Activated T-cell treated with anti-CD3 and anti-CD28 coated beads for 48 hours (primary cell): ENCODE results near the gene IL1R2.

ENCODE experiments used
- DNase-seq: peaks from one replicate; pipeline ENCODE4 v3.0.0-alpha.2; 2020; ENCODE audit warnings: low read depth

IL1R2 gene

DNA sequence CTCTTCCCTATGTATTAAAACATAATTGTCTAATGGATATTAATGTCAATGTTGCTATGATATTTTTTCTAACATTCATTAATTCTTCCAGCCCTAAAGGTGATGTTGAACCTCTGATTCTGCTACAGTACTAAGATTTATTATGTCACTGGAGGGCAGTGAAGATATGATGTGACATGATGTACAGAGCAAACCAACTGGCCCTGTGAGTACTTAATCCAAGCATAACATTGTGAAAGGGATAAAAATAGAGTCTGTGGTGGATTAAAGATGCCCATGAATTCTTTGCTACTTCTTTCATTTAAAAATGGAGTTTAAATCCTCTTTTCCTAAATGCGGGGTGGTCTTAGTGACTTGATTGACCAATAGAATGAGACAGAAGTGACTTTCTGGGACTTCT, 51.8 kb downstream of the IL1R2 start:
- DNase-seq: no peak

DNA sequence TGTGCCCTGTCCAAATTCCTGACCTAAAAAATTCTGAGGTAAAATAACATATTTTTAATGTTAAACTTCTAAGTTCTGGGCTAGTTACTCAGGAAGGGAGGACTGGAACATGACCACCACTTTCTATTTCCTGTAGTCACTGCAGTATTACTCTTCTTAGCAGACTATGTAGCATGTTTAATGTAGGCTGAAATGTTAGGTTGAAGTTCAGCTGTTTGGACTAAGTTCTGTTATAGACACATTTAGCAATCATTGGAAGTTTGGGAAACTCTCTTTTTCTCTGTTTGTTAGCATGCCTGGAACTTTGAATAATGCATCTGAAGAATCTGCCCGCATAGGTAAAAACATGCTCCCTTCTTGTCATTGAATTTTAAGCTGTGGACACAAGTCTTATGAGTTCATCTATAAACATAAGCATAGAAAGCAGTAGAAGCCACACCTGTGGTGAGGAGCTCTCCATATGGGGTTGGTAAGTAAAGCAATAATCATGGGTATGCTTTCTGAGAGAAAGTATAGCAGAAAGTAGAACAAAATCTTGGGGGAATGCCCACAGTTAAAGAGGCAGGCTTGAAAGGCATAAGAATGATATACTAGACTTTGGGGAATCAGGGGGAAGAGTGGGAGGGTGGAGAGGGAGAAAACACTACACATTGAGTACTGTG, 52.6 kb downstream of the IL1R2 start:
- DNase-seq: no peak

DNA sequence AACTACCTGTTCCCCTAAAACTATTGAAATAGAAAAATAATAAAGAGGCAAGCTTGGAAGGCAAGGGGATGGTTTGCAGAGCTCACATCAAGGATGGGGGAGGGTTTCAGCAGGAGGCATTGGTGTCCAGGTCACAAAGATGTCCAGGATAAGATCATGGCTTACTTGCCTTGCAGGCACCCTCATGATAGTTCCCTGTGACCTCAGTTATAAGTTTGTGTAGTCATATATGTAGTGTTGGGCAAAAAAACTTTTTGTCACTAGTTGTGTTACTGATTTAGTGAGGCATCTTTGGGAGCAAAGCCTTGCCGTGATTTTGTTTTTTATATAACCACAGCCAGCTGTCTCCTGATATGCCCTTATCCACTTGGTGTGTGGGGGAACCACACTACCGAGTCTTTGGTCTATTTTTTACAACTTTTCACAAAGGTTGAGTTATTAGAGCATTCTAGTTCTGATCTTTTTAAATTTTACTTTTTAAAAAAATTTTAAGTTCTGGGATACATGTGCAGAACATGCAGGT, 53.3 kb downstream of the IL1R2 start:
- no peak for DNase-seq

DNA sequence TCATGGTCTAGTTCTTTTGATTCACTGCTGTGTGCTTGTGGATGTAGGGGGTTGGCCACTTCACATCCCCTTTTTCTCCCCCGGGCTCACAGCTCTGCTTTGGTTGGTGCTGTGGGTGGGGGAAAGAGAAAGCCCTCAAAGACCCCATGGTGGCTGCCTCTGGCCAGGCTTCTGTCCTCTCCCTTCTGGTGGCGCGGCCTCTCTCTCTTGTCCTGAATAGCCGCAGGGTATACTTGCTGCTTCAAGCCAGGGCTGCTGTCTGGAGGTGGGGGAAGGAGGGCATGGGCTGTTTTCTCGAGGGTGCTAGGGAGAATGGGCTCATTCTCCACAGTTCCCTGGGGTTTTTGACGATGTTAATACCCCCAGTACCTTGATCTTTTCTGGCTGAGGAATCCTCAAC, 53.9 kb downstream of the IL1R2 start:
- no peak for DNase-seq

DNA sequence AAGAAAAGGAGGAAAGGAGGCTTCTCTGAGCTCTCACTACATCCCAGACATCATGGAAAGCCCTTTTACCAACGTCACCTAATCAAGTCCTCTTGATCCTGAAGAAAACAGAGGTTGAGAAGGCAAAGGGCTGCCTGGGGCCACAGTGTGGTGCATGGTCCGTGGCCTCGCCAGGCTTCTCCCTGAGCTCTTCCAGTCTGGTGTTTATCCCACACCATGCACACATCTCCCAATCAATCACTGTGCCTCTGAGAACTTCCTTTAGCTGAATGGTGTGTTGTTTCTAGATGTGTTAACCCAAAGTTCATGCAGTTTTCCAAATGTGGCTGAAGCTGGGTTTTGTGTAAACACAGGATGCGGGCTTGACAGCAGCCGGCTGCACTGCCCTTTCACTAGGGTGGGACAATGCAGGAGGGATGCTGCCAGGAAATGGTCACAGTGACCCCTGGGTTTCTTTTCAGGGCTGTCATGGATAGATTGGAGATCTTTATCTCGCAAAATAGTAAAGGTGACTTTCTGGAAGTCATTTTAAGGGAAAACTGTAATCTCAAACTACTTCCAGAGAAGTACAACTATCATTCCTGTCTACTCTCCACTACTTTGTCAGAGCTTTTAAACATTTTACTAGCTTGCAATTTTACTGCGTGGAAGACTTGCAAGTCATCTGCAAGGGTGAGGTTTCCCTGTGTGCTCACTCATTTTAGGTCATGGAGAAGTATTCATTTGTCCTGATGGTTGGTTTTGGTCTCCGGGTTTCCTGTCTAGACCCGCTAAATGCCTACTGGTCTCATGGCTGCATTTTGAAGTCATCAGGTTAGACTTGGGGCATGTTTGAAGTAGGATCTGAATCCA, 54.6 kb downstream of the IL1R2 start:
- DNase-seq: no peak

DNA sequence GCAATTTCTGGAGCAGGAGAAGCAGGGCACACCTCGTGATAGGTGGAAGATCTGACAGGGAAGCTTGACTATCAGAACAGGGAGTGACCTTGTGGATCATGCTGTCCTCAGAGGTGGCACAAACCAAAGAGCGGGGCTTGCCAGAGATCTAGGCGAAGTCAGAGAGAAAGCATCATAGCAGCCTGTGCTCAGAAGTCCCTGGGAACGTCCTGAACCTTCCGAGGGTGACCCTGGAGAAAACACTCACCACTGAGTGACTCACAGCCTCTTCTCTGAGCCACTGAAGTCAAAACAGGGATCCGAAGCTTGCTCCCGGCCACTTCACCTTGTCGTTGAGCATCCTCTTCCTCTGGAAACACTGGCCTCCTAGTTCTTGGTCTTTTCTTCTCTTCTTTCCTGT, 56.7 kb downstream of the IL1R2 start:
- DNase-seq: no peak

DNA sequence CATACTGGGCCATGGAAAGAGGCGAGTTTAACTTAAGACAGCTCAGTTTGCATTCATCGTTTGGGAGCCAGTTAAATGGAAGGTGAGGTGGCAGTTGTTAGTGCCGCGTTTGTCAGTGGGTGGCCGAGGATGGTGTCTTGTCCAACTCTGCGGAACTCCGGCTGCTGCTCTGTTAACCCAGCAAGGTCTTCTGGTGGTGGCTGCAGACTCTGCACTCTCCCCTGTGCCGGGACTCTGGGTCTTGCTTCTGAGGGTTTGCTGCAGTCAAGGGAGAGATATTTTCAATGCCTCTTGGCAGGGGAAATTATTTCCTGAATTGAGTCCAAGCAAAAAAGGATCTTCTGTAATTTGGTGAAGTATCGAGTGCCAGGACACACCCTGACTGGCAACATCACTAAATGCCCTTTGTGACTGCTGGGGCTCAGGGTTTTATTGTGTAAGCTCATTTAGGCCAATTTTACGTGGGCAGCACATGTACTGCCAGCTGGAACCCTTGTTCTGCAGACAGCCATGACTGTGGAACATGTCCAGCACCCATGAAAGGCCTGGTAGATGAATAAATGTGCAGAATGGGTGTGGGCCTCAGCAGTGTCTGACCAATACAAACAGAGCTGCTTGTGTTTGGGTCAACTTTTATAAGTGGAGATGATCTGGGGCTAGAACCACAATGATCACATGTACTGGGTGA, 58.1 kb downstream of the IL1R2 start:
- no peak for DNase-seq

DNA sequence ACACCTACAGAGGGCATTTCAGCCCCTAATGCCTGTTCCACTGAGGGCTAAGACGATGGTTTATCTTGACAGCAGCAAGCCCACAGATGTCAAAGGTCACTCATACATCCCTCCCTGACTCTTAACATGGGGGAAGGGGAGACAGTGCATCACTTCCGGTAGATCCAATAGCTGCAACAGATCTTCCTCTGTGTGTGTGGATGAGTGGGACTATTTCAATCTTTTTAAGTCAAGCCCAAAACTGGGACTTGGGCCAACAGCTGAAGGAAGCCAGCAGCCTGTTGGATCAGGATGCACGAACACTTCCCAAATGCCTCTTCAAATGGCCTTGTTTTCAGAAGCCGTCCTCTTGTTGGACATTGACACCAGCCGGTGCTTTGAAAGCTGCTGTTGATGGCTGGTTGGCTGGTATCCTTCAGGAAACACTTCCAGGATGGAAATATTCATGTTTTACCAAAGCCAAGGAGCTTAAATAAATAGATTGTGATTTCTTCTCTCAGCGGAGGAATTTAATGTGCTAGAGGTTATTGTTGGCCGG, 59.2 kb downstream of the IL1R2 start:
- no peak for DNase-seq

DNA sequence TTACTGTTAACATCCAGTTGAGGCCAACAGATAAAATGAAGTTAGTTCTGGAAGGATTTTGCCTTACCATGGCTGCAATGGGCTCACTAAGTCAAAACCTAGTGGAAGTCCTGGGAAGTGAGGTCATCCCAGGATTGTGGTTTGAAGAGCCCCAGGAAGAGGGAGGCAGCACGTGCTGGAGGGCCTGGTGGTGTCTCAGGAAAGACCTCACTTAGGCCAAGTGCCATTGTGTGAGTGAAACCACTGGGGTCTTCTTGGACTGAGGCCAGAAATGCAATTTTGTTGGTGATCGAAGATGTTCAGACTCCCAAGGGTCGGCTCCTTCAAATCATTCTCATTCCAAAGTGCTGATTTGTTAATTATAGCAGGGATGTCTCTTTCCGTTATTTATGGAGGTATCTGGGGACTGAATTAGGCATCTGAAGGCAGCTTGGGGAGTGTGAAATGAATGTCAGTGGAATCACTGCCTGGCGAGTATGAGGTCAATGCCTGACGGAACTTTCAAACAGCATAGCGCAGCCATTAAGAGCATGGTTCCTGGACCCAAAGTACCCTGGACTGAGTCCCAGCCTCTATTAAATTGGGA, 60.0 kb downstream of the IL1R2 start:
- DNase-seq: no peak

DNA sequence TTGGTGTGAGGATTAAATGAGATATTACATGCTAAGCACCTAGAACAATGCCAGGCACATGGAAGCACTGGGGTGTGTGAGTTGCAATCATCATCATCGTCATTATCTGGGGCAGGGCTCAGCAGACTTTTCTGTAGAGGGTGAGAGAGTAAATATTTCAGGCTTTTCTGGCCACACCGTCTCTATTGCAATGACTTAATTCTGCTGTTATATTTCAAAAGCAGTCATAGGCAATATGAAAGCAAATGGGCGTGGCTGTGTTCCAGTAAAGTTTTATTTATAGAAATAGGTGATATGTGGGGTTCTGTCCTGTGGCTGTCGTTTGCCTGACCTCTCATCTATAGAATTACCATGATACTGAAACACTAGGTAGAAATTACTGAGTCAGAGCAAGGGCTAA, 60.6 kb downstream of the IL1R2 start:
- DNase-seq: no peak

DNA sequence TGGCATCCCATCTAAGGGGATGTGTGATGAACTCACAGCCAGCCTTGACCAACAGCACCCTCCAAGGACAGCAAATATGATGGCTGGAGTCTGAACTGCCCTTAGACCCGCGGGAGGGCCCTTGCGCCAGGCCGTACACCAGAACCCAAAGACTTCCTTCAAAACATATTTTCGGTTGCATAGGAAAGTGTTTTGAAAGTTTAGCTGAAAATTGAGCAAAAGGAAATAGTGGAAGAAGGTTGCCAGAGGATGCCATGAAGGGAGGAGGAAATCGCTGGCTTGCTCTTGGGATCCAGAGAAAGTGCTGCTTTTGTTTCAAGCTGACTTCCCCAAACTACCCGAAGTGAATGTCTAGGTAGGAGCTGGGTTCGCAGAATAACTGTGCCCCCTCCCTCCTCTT, 61.3 kb downstream of the IL1R2 start:
- DNase-seq: no peak

DNA sequence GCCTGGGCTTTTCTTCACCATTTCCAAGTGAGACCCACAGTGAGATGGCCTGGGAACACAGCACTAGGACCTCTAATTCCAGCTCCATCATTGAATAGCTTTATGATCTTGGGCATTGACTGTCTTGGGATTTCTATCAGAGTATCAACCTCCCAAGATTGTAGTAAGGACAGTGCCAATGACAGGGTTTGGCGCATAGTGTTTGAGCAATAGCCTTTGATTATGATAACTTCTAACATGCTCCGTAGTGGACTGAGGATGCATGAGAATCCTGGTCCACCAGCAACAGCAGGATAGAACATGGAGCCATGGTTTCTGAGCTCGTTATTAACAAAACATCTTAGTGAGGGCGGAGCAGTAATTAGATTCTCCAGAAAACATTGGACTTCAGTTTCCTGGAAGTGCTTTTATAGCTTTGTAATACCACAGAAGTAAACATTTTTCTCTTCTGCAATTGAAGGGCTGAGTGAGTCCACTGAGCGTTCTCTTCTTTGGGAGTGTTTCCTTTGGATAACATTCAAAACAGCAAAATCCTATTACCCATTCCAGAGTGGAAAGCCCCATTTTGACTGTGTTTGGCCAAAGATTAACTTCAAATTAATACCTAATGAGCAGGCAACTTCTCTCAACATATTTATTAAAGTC, 63.7 kb downstream of the IL1R2 start:
- no peak for DNase-seq

DNA sequence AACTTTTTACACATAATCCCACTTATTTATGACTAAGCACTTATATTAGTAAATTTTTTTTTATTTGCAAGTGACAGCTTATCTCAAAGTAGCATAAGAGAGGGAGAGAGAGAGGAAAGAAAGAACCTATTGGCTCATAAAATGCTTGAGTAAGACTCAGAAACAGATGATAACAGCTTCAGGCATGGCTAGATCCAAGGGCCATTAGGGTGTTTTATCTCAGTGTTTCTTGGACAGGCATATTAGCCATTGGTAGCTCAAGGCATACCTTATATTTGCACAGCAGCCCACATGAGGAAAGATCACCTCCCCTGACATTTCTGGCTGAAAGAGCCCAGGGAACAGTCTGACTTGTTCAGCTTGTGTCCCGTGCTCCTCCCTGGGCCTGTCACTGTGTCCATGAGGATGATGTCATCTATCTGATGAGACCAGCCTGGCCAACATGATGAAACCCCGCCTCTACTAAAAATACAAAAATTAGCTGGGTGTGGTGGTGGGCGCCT, 64.4 kb downstream of the IL1R2 start:
- DNase-seq: no peak

DNA sequence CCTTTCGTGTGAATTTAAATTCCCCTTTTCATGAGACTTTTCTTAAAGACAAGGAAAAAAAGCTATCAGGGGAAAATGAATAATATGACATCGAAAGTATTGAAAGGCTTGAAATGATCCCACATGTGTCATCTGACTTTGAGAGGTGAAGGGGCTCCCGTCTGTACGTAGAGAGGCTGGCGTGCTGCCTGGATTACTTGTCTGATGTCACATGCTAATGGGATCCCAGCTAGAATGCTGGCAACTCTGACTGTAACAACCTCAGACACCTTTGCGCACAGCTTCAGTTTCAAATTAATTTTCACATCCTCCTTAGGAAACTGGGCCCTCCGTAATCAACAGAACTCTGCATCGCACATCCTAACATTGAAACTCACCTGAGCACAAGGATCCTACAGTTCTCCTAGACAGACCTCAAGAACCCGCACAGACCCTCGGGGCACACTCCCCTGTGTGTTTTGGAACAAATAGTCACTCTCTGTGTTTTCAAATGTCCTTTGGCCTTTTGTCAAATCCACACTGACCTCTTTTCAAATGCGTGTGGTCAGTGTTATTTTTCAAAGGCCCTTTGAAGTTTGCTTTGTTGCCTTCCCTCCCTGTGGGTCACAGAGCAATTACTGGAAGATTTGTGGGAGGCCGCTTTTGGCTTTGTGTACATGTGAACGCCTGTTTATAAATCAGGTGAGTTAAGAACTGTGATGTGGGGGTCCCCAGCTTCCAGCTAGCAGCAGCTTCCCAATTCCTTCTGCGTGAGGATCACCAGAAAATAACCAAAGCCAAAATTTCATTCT, 65.9 kb downstream of the IL1R2 start:
- no peak for DNase-seq

DNA sequence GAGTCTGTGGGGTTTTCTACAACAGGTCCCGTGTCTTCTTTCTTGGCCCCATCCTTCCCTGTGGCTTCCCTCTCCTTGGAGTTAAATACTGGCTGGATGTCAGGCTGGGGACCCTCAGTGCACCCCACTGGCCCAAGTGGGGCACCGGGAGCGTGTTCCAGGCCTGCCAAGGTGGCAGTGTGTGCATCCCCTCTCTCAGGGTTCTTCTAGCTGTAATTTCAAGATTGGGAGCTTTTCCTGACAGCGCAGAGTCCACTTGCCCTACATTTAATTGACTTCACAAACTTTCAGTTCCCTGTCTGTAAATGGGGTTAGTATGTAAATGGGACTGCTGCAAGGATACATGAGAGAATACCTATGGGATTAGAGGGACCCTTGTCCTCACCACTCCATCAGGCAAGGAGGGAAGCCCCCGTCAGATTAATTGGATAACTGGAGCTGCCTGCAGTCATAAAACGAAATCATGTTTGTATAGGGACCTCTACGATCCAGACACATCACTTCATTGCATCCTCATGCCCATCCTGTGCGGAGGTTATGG, 66.6 kb downstream of the IL1R2 start:
- no peak for DNase-seq

DNA sequence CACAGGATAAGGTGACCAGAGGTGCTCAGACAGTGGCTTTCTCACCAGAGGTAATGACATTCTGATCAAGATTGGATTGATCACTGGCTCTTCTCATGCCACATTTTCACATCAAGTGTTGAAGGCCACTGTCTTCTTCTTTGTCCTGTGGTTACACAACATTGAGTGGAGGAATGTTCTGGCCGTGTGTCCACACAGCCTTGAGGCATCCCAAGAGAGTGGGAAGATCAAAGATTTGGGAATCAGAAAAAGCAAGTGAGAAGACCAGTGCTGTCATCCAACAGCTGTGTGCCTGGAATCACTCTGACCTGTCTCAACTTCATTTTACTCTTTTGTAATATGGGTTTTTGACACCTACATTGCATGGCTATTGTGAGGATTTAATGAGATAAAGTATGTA, 67.4 kb downstream of the IL1R2 start:
- DNase-seq: no peak

DNA sequence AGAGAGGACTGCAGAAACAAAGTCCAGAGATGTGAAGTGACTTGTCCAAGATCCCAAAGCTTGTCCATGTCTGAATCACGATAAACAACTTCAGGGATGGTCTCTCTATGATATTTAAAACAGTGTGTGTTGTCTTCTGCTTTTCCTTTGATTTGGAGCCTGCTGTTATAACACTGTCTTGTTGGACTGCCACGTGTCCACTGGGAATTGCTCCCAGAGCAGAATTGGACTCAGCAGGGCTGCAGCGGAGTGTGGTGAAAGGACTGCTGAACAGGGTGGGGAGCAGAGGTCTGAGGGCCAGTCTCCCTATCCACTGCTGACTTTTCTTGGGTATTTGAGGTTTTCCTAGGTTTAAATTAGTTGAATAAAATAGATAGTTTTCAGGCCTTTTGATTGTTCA, 68.3 kb downstream of the IL1R2 start:
- no peak for DNase-seq

DNA sequence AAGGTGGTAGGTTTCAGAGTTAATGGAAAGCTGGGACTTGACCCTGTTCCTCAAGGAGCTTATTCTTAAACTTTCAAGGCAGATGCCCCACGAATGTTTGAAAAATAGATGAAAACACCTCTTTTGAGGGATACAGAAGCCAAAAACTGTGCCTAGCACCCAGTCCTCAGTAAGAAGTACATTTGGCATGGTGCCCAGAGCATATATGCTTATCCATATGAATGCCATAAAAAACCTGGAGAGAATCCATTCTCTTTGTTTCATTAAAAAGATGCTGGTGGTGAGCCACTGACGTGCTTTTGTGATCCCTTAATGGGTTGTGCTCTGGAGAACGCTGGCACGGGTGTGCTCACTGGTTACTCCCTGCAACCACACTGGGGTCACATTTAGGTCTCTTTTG, 69.0 kb downstream of the IL1R2 start:
- DNase-seq: no peak

DNA sequence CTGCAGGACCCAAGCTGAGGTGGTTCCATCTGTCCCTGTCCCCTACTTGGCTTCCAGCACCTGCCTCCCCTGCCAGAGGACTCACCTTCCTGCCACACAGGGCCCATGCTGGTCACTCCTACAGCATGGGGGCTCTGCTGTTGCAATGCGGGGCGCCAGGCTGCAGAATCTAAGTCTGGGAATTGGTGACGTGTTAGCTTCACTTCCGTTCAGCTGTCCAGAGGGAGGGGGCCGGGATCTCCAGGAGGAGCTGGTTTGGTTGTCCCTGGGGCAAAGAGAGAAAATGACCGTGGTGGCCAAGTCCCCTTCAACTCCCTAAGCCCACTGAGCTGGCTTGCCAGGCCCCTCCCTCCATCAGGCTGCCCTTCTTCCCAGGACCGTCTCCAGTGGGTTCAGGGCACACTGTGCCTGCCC, 69.5 kb downstream of the IL1R2 start:
- no peak for DNase-seq
